Measurements from ENCODE around the gene PIAS2. TPM values are rescaled to one million over a fixed set of nuclear protein-coding genes. Genes with fewer than 3 reads are reported as not detected.

PIAS2 gene
- total RNA-seq, 1 donor from 2014 or later = 27.1 TPM

GRCh38 chr18:46767217-46767616 is 150.1 kb downstream of the PIAS2 start:
- H3K27me3 Mint-ChIP-seq (ENCODE audit: low read depth) = peaks cover 18% of the 10 kb centered on the region
- no peak overlapping the region for H3K4me3 Mint-ChIP-seq (ENCODE audit: low read depth)
- peaks cover 2% of the 10 kb centered on the region for H3K4me1 Mint-ChIP-seq (ENCODE audit: low read depth)
- intact Hi-C loops (cut with micrococcal nuclease) = no loop called here
- H3K9me3 Mint-ChIP-seq = no peaks in the 10 kb centered on the region
- DNase-seq (ENCODE audit: low spot score) = no peak
- no peak overlapping the region for H3K27ac Mint-ChIP-seq
- no peaks in the 10 kb centered on the region for H3K36me3 Mint-ChIP-seq (ENCODE audit: low read depth)

DNA sequence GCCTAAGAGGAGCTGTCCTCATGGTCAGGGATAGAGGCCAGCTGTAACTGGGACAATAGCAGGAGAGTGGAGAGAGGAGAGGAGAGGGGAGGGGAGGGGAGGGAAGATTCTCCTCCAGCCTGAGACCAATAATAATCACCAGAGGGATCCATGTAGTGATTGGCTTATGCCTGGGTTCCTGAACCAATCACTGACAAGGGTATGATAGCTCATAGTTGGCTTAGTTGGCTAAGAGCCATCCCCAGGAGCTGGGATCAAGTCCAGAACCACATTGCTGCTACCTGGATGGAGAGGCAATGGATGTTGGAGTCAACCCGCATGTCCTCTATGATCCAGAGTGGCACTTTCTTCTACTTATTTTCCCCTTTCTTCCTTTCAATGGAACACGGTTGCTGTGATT is 152.7 kb downstream of the PIAS2 start:
- DNase-seq (ENCODE audit: low spot score) = no peak
- intact Hi-C loops (cut with micrococcal nuclease) = no loop called here
- Mint-ChIP-seq H3K4me1 (ENCODE audit: low read depth) (no peaks in the 10 kb centered on the region), H3K9me3 (no peaks in the 10 kb centered on the region), H3K4me3 (ENCODE audit: low read depth) (no peak overlapping the region), H3K36me3 (ENCODE audit: low read depth) (no peaks in the 10 kb centered on the region), H3K27ac (no peak overlapping the region), H3K27me3 (ENCODE audit: low read depth) (peaks cover 33% of the 10 kb centered on the region)

GRCh38 chr18:46761059-46761769 is 156.1 kb downstream of the PIAS2 start:
- Mint-ChIP-seq H3K27me3 (ENCODE audit: low read depth) (peaks cover 51% of the 10 kb centered on the region), H3K36me3 (ENCODE audit: low read depth) (no peaks in the 10 kb centered on the region), H3K4me1 (ENCODE audit: low read depth) (peaks cover 8% of the 10 kb centered on the region), H3K27ac (no peak overlapping the region), H3K9me3 (no peaks in the 10 kb centered on the region), H3K4me3 (ENCODE audit: low read depth) (no peak overlapping the region)
- DNase-seq (ENCODE audit: low spot score) = no peak
- intact Hi-C loops (cut with micrococcal nuclease) = no loop called here

DNA sequence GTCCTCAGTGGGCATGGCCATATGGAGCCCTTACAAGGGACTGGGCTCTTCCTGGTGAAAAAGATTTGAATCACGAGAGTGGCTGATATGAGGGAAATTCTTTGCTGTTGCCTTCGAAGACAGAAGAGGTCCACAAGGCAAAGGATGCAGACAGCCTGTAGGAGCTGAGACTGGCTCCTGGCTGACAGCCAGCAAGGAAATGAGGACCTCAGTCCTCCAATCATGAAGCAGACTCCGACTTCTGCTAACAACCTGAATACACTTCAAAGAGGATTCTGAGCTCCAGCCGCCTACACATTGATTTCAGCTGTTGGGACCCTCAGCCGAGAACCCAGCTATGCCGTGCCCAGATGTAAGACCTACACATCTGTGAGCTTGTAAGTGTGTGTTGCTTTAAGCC is 157.4 kb downstream of the PIAS2 start:
- no peaks in the 10 kb centered on the region for H3K9me3 Mint-ChIP-seq

GRCh38 chr18:46756559-46757201 is 160.6 kb downstream of the PIAS2 start, which contains the start of gene ST8SIA5:
TSS of gene ST8SIA5 (minus strand) at chr18:46757053. CDS start at chr18:46756508, 545 bp downstream.
- intact Hi-C loops (cut with micrococcal nuclease) = loop anchor here (5.0 kb wide), 1 partner anchor 161 kb away; the partner anchor contains the start of genes KATNAL2 and PIAS2
- Mint-ChIP-seq H3K36me3 (ENCODE audit: low read depth) (no peaks in the 10 kb centered on the region), H3K27ac (no peak within 1 kb of the TSS), H3K27me3 (ENCODE audit: low read depth) (peaks cover 61% of the 10 kb centered on the region), H3K4me3 (ENCODE audit: low read depth) (peak within 1 kb of the TSS; percentile 60), H3K9me3 (no peaks in the 10 kb centered on the region), H3K4me1 (ENCODE audit: low read depth) (peaks cover 24% of the 10 kb centered on the region)
- DNase-seq (ENCODE audit: low spot score) = no peak

More for the DNA sequence above, 157.4 kb downstream of the PIAS2 start:
- H3K4me1 Mint-ChIP-seq (ENCODE audit: low read depth) = peaks cover 17% of the 10 kb centered on the region
- H3K27ac Mint-ChIP-seq = no peak overlapping the region
- no peak overlapping the region for H3K4me3 Mint-ChIP-seq (ENCODE audit: low read depth)
- intact Hi-C loops (cut with micrococcal nuclease) = loop anchor here (5.0 kb wide), 1 partner anchor 157 kb away; the partner anchor contains the start of genes KATNAL2 and PIAS2
- no peaks in the 10 kb centered on the region for H3K36me3 Mint-ChIP-seq (ENCODE audit: low read depth)
- DNase-seq (ENCODE audit: low spot score) = no peak
- peaks cover 54% of the 10 kb centered on the region for H3K27me3 Mint-ChIP-seq (ENCODE audit: low read depth)

- Mint-ChIP-seq H3K9me3 (no peaks in the 10 kb centered on the region), H3K4me1 (ENCODE audit: low read depth) (peaks cover 24% of the 10 kb centered on the region), H3K27me3 (ENCODE audit: low read depth) (peaks cover 60% of the 10 kb centered on the region), H3K27ac (no peak overlapping the region), H3K36me3 (ENCODE audit: low read depth) (no peaks in the 10 kb centered on the region), H3K4me3 (ENCODE audit: low read depth) (peak overlapping the region; percentile 10)
- intact Hi-C loops (cut with micrococcal nuclease) = loop anchor here (5.0 kb wide), 1 partner anchor 161 kb away; the partner anchor contains the start of genes KATNAL2 and PIAS2
- no peak for DNase-seq (ENCODE audit: low spot score)
These were observed 161.2 kb downstream of the PIAS2 start for GRCh38 chr18:46756025-46756558.

- peak overlapping the region; percentile 10 for H3K4me3 Mint-ChIP-seq (ENCODE audit: low read depth)
- H3K27me3 Mint-ChIP-seq (ENCODE audit: low read depth) = peaks cover 59% of the 10 kb centered on the region
- H3K27ac Mint-ChIP-seq = no peak overlapping the region
- peaks cover 24% of the 10 kb centered on the region for H3K4me1 Mint-ChIP-seq (ENCODE audit: low read depth)
- intact Hi-C loops (cut with micrococcal nuclease) = loop anchor here (5.0 kb wide), 1 partner anchor 162 kb away; the partner anchor contains the start of genes KATNAL2 and PIAS2
- no peaks in the 10 kb centered on the region for H3K9me3 Mint-ChIP-seq
- no peaks in the 10 kb centered on the region for H3K36me3 Mint-ChIP-seq (ENCODE audit: low read depth)
- DNase-seq (ENCODE audit: low spot score) = no peak
These were observed 161.8 kb downstream of the PIAS2 start for GRCh38 chr18:46755315-46756024.

GRCh38 chr18:46754661-46755292 is 162.5 kb downstream of the PIAS2 start:
- DNase-seq (ENCODE audit: low spot score) = no peak
- H3K9me3 Mint-ChIP-seq = no peaks in the 10 kb centered on the region
- no peak overlapping the region for H3K27ac Mint-ChIP-seq
- H3K4me1 Mint-ChIP-seq (ENCODE audit: low read depth) = peaks cover 24% of the 10 kb centered on the region
- no peak overlapping the region for H3K4me3 Mint-ChIP-seq (ENCODE audit: low read depth)
- H3K27me3 Mint-ChIP-seq (ENCODE audit: low read depth) = peaks cover 58% of the 10 kb centered on the region
- no peaks in the 10 kb centered on the region for H3K36me3 Mint-ChIP-seq (ENCODE audit: low read depth)
- intact Hi-C loops (cut with micrococcal nuclease) = loop anchor here (5.0 kb wide), 1 partner anchor 163 kb away; the partner anchor contains the start of genes KATNAL2 and PIAS2

DNA sequence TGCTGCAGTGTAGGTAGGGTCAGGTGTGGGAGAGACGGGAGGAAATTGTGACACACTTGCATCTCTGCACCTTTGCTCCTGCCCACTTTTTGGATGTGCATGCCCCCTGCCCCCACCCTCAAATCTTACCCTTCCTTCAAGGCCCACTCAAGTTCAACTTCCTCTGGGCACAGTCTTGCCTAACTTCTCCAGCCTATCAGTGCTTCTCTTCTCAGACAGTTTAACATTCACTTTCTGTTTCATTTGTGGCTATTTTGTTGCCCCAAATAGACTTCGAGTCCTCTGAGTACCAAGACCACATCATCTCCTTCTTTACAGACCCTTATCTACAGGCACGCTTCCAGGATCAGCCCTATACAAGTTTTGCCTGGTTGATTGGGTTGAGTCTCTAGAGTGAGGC is 163.1 kb downstream of the PIAS2 start:
- Mint-ChIP-seq H3K27ac (no peak overlapping the region), H3K27me3 (ENCODE audit: low read depth) (peaks cover 52% of the 10 kb centered on the region), H3K4me1 (ENCODE audit: low read depth) (peaks cover 24% of the 10 kb centered on the region), H3K4me3 (ENCODE audit: low read depth) (no peak overlapping the region), H3K36me3 (ENCODE audit: low read depth) (no peaks in the 10 kb centered on the region), H3K9me3 (no peaks in the 10 kb centered on the region)
- no peak for DNase-seq (ENCODE audit: low spot score)
- intact Hi-C loops (cut with micrococcal nuclease) = no loop called here

Other genes starting within 250 kb of the PIAS2 start
- gene ST8SIA5, start 160.5 kb downstream of the PIAS2 start, total RNA-seq = 0.05 and 0.39 TPM in 2 replicates
- gene KATNAL2, start 95 bp upstream of the PIAS2 start, total RNA-seq = 0.23 and 0.37 TPM in 2 replicates
- not detected in 2 replicates for gene ELOA2, start 118.1 kb upstream of the PIAS2 start, total RNA-seq
- 39.3 and 40.8 TPM in 2 replicates for gene HDHD2, start 233.0 kb upstream of the PIAS2 start, total RNA-seq

Measured in activated T-helper 2 cell treated with anti-CD3 and anti-CD28 coated beads, Interferon-gamma antibody, Interleukin-2, Interleukin-4, amounts not matched to agents 10 μg/mL and 5 μg/mL and 100 μg/mL, durations not matched to agents 14 hours and 24 hours and 36 hours (primary cell).